BE2C (cell line): ENCODE data around the gene RIBC2. TPM values are rescaled to one million over a fixed set of nuclear protein-coding genes. Genes with fewer than 3 reads are reported as not detected.
A peak's percentile ranks its signal among the peaks of the same experiment; 100 is the strongest.
"Not testable (repeated sequence)": the region's sequence is repeated elsewhere in the genome, so short reads cannot be mapped to it uniquely, and the experiment has no call there.

ENCODE experiments used
- DNase-seq: peaks from one replicate; pipeline ENCODE4 v3.0.0-alpha.2; 2020
- H3K27me3 ChIP-seq: fragments of 250-450 bp; sonication (Bioruptor Pico); 2 replicates; pipeline ENCODE4 v1.5.1; 2020; ENCODE audit warnings: mild to moderate bottlenecking
- H3K36me3 ChIP-seq: fragments of 250-450 bp; sonication (Bioruptor Pico); 2 replicates; pipeline ENCODE4 v1.5.1; 2020; ENCODE audit warnings: mild to moderate bottlenecking
- H3K4me1 ChIP-seq: fragments of 250-450 bp; sonication (Bioruptor Pico); 2 replicates; pipeline ENCODE4 v1.5.1; 2020
- H3K4me3 ChIP-seq: 2 replicates; pipeline ENCODE4 v1.5.1; 2011; ENCODE audit warnings: low read depth, low read length
- H3K9me3 ChIP-seq: fragments of 250-450 bp; sonication (Bioruptor Pico); 2 replicates; pipeline ENCODE4 v1.5.1; 2020
- polyA plus RNA-seq: library from polyadenylated mRNA; unstranded; fragments of >200 nt; gene quantifications from one replicate; pipeline ENCODE4 v1.2.1, GENCODE V29; 2012; ENCODE audit warnings: low read depth, missing spikeins; ENCODE audit not compliant: insufficient read length, insufficient read depth
- TF ChIP-seq, protein P1 (sequence below): IDR thresholded peaks from 2 replicates; pipeline ENCODE4 v1.5.1; 2012; ENCODE audit warnings: mild to moderate bottlenecking, low read depth, low read length

Gene RIBC2, protein sequence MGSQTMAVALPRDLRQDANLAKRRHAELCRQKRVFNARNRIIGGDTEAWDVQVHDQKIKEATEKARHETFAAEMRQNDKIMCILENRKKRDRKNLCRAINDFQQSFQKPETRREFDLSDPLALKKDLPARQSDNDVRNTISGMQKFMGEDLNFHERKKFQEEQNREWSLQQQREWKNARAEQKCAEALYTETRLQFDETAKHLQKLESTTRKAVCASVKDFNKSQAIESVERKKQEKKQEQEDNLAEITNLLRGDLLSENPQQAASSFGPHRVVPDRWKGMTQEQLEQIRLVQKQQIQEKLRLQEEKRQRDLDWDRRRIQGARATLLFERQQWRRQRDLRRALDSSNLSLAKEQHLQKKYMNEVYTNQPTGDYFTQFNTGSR
- polyA plus RNA-seq = 0.62 TPM

DNA sequence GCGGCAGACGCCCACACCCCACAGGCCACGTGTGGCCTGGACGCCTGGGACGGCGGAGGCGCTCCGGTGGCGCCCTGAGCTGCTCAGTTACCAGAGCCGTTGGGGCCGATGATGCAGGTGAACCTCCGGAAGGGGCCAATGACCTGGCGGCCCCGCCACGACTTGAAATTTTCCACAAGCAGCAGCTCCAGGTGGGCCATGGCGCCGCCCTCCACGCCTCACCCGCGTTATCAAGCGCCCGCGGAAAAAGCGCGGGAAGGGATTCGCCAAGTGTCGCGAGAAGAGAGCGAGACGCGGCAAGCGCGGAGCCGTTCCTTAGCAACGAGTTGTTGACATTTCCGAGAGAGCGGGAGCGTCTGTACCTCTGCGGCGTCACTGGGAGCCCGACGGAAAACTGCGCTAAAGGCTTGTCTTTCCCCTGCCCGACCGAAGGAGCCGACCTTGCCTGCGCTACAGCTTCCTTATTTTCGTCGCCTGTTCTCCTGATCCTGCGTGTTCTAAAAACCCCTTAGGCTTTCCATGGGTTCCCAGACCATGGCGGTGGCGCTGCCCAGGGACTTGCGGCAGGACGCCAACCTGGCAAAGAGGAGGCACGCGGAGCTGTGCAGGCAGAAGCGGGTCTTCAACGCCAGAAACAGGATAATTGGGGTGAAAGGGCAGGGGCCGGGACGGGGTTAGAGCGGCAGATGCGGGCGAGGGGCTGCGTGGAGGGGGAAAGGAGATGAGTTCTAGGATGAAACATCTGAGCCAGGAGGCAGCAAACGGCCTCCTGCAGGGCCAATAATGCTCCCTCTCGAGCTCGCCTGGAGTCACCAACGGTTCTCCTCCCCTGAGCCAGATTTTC, at the start of gene RIBC2, which contains the start of gene SMC1B:
RIBC2 (plus strand) TSS at position 326 of the 844 bp plus-strand sequence; CDS start at position 520, 194 bp downstream.
SMC1B (minus strand) TSS at position 232 of the 844 bp plus-strand sequence; CDS start at position 200, 32 bp downstream.
- Histone ChIP-seq H3K36me3 (no peaks in the 10 kb centered on the region), H3K4me1 (no peaks in the 10 kb centered on the region), H3K27me3 (no peaks in the 10 kb centered on the region), H3K9me3 (peaks cover 11% of the 10 kb centered on the region), H3K4me3 (peak within 1 kb of the TSS; percentile 55)
- DNase-seq = peak; percentile 90
- TF ChIP-seq, protein P1, sequence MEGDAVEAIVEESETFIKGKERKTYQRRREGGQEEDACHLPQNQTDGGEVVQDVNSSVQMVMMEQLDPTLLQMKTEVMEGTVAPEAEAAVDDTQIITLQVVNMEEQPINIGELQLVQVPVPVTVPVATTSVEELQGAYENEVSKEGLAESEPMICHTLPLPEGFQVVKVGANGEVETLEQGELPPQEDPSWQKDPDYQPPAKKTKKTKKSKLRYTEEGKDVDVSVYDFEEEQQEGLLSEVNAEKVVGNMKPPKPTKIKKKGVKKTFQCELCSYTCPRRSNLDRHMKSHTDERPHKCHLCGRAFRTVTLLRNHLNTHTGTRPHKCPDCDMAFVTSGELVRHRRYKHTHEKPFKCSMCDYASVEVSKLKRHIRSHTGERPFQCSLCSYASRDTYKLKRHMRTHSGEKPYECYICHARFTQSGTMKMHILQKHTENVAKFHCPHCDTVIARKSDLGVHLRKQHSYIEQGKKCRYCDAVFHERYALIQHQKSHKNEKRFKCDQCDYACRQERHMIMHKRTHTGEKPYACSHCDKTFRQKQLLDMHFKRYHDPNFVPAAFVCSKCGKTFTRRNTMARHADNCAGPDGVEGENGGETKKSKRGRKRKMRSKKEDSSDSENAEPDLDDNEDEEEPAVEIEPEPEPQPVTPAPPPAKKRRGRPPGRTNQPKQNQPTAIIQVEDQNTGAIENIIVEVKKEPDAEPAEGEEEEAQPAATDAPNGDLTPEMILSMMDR = no peak

DNA sequence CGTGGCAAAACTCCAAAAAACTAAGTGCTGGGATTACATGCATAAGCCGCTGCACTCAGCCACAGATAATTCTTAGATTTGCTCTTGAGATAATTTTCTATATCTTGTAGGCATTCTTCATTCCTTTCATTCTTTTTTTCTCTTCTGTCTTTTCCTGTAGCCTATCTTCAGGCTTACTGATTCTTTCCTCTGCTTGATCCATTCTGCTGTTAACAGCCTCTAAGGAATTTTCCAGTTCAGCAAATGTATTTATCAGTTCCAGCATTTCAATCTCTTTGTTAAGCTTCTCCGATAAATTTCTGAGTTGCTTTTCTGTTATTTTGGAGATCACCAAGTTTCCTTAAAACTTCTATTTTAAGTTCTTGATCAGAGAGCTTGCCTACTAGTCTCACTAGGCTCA, 46.8 kb upstream of the RIBC2 start:
- no peaks in the 10 kb centered on the region for H3K4me1 ChIP-seq
- H3K27me3 ChIP-seq = no peaks in the 10 kb centered on the region
- no peak for DNase-seq
- no peaks in the 10 kb centered on the region for H3K36me3 ChIP-seq
- no peaks in the 10 kb centered on the region for H3K9me3 ChIP-seq
- H3K4me3 ChIP-seq = no peak overlapping the region
- TF ChIP-seq, protein P1 = no peak

DNA sequence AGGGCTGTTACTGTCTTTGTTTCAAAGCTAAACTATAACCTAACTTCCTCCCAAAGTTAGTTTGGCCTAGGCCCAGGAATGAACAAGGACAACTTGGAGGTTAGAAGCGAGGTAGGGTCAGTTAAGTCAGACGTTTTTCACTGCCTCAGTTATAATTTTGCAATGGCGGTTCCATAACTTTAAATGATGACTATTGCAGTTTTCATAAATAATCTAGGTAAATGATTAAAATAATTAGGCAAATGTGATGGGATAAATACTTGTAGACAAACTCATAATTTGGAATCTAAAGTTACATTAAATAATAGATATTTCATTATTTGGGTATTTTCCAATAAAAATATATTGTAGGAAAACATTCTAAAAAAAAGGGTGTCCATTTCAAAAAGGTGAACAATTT, 39.9 kb upstream of the RIBC2 start:
- not testable (repeated sequence) for H3K4me1 ChIP-seq, DNase-seq, H3K36me3 ChIP-seq, H3K4me3 ChIP-seq, H3K9me3 ChIP-seq, H3K27me3 ChIP-seq

DNA sequence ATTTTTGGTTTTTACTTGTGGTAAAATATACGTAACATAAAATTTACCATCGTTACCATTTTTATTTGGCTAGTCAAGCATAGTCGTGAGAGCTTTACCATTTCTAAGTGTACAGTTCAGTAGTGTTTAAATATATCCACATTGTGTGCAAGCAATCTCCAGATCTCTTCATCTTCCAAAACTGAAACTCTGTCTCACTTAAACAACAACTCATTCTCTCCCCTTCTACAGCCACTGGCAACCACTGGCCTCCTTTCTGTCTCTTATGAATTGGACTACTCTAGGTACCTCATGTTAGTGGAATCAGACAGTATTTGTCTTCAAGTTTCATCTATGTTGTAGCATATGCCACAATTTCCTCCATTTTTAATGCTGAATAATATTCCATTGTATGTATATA, 37.5 kb upstream of the RIBC2 start:
- Histone ChIP-seq H3K36me3 (no peaks in the 10 kb centered on the region), H3K4me1 (no peaks in the 10 kb centered on the region), H3K9me3 (peaks cover 3% of the 10 kb centered on the region; the same call in 1 of the 2 replicates), H3K27me3 (no peaks in the 10 kb centered on the region), H3K4me3 (no peak overlapping the region)
- TF ChIP-seq, protein P1 = no peak
- DNase-seq = no peak

DNA sequence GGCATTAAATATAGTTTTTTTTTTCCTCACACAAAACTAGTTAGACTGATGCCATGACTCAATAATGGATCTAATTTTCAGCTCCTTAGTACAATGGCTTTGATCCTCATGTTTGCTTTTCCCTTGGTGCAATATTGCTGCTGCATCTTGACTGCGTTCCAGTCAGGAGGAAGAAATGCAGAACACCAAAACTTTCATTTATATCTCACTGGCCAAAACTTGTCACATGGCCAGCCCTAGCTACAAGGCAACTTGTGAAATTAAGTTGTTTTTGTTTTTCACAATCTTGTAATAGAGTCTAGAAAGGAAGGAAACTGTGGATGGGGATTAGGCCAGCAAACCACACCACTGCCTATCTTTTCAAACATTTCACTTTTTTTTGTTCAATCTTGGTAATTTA, 36.8 kb upstream of the RIBC2 start:
- Histone ChIP-seq H3K4me1 (no peaks in the 10 kb centered on the region), H3K36me3 (no peaks in the 10 kb centered on the region), H3K27me3 (no peaks in the 10 kb centered on the region), H3K4me3 (no peak overlapping the region), H3K9me3 (peaks cover 3% of the 10 kb centered on the region; the same call in 1 of the 2 replicates)
- DNase-seq = no peak
- TF ChIP-seq, protein P1 = no peak

DNA sequence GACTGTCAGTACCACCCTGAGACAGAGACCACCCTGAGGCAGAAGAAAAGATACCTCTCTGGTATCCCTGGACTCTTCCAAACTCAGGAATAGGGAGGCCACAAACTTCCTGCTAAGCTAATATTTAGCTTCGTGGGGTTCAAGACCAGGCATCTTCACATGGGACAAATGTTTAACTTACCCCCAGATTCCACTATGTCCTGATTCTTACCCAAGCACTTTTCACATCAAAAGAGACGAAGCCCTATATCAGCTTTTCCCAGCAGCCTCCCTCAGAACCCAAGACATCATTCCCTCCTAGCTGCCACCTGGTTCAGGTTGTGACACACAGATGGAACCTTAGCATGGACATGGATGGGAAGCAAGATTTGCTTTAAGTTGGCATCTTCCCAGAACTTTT, 32.1 kb upstream of the RIBC2 start:
- no peaks in the 10 kb centered on the region for H3K36me3 ChIP-seq
- H3K27me3 ChIP-seq = no peaks in the 10 kb centered on the region
- no peak for DNase-seq
- TF ChIP-seq, protein P1 = no peak
- H3K9me3 ChIP-seq = no peaks in the 10 kb centered on the region; the same call in 1 of the 2 replicates
- H3K4me1 ChIP-seq = no peaks in the 10 kb centered on the region
- no peak overlapping the region for H3K4me3 ChIP-seq
